SK-N-SH (cell line): Measurements from ENCODE around the gene OR7G3.

ENCODE experiments used
- EP300 ChIP-seq, 2 experiments: IDR thresholded peaks; 2 replicates each; pipeline versions ENCODE4 v1.4.0 to v1.6.1; 2012; ENCODE audit warnings: borderline replicate concordance in 1 of 2, low read depth in 1 of 2, low read length in 1 of 2
- POLR2AphosphoS5 ChIP-seq: IDR thresholded peaks from 2 replicates; pipeline ENCODE4 v1.6.1; 2012; ENCODE audit warnings: low read depth, low read length
- TF ChIP-seq, protein P1 (sequence below): IDR thresholded peaks from 2 replicates; pipeline ENCODE4 v1.4.0; 2012; ENCODE audit warnings: low read depth

DNA sequence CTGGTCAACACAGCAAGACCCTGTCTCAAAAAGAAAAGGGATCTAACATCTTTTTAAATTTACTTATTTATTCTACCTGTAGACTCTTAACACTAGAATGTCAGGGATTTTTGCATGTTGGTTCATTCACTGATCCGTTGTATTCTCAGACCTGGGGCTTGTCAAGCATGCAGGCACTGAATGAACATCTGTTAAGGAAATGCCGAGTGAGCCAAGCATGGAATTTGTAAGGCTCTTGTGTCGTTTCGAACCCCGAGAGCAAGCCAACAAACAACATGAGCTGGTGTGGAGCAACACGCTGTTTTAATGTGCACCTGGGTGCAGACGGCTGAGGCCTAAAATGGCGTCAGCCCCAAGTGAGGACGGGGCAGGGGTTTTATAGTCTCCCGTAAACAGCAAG lies 49.8 kb downstream of the OR7G3 start:
- TF ChIP-seq, protein P1, sequence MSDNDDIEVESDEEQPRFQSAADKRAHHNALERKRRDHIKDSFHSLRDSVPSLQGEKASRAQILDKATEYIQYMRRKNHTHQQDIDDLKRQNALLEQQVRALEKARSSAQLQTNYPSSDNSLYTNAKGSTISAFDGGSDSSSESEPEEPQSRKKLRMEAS = no peak
- TF ChIP-seq EP300 (IDR thresholded peaks at IDR 0.05; ENCODE audit: borderline replicate concordance in 1 of 2, low read depth in 1 of 2, low read length in 1 of 2) (no peak), POLR2AphosphoS5 (no peak)
